HG02642 (cell line): ENCODE data around the gene CALML3.

ENCODE experiments used
- ATAC-seq: cut with Tn5 transposase; IDR thresholded peaks from one replicate; pipeline ENCODE4 v1.9.1; 2021; ENCODE audit warnings: mild to moderate bottlenecking; ENCODE audit not compliant: unreplicated experiment, poor library complexity

Gene CALML3

GRCh38 chr10:5564537-5565204 is 39.9 kb downstream of the CALML3 start:
- no peak for ATAC-seq

GRCh38 chr10:5565205-5565545 is 40.4 kb downstream of the CALML3 start:
- no peak for ATAC-seq

- ATAC-seq, result no peak
These were observed 41.2 kb downstream of the CALML3 start for GRCh38 chr10:5565671-5566581.

- ATAC-seq, result no peak
These were observed 41.9 kb downstream of the CALML3 start for GRCh38 chr10:5566614-5567013.

- no peak for ATAC-seq
These were observed 42.7 kb downstream of the CALML3 start for GRCh38 chr10:5567477-5567876.

GRCh38 chr10:5568984-5569383 is 44.2 kb downstream of the CALML3 start:
- no peak for ATAC-seq

- no peak for ATAC-seq
These were observed 44.8 kb downstream of the CALML3 start for GRCh38 chr10:5569568-5569967.

- no peak for ATAC-seq
These were observed 45.4 kb downstream of the CALML3 start for GRCh38 chr10:5570007-5570655.

- no peak for ATAC-seq
These were observed 46.4 kb downstream of the CALML3 start for GRCh38 chr10:5570979-5571810.

- ATAC-seq, result no peak
These were observed 47.1 kb downstream of the CALML3 start for GRCh38 chr10:5571826-5572225.

GRCh38 chr10:5573319-5573950 is 48.7 kb downstream of the CALML3 start:
- no peak for ATAC-seq

GRCh38 chr10:5573968-5574641 is 49.3 kb downstream of the CALML3 start:
- ATAC-seq, result no peak

- ATAC-seq, result no peak
These were observed 49.9 kb downstream of the CALML3 start for GRCh38 chr10:5574642-5575131.

- ATAC-seq, result no peak
These were observed 50.4 kb downstream of the CALML3 start for GRCh38 chr10:5575144-5575481.

GRCh38 chr10:5575482-5576153 is 50.9 kb downstream of the CALML3 start:
- no peak for ATAC-seq

- ATAC-seq, result no peak
These were observed 51.5 kb downstream of the CALML3 start for GRCh38 chr10:5576154-5576748.
